Astrocyte of the spinal cord (primary cell): ENCODE measurements around the gene MBNL2.
"Not testable (repeated sequence)": the region's sequence is repeated elsewhere in the genome, so short reads cannot be mapped to it uniquely, and the experiment has no call there.

ENCODE experiments used
- DNase-seq: peaks from one replicate; pipeline ENCODE4 v3.0.0; 2011; ENCODE audit warnings: low read depth, low spot score
- H3K4me3 ChIP-seq: 2 replicates; pipeline ENCODE4 v1.5.1; 2011; ENCODE audit warnings: low read depth, mild to moderate bottlenecking, low read length, moderate library complexity
- in situ Hi-C: cut with HindIII; loops from 2 replicates; pipeline ENCODE4 v1.10.0; 2017; ENCODE audit warnings: low sequenced_read_pairs
- TF ChIP-seq, protein P1 (sequence below): IDR thresholded peaks from 2 replicates; pipeline ENCODE4 v1.5.1; 2012; ENCODE audit warnings: low read depth, mild to moderate bottlenecking, low read length, inconsistent platforms

Gene MBNL2

DNA sequence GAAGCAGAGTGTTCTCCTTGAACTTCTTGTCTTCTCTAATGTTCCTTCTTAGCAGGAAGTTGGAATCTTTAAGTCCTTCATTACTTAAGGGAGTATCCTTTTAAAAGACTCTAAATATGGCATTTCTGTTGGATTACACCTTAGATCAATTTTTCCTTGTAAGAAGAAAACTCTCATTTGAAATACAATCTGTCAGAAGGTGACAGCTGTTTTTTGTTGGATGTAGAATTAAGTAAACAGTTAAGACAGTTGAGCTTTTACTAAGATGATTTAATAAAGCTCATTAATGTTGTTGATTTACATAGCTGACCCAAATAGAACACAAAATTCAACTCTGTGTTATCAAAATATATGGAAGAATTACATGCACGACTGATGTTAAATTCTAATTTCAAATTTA is 16.7 kb upstream of the MBNL2 start:
- no peak overlapping the region for H3K4me3 ChIP-seq
- DNase-seq = no peak
- TF ChIP-seq, protein P1, sequence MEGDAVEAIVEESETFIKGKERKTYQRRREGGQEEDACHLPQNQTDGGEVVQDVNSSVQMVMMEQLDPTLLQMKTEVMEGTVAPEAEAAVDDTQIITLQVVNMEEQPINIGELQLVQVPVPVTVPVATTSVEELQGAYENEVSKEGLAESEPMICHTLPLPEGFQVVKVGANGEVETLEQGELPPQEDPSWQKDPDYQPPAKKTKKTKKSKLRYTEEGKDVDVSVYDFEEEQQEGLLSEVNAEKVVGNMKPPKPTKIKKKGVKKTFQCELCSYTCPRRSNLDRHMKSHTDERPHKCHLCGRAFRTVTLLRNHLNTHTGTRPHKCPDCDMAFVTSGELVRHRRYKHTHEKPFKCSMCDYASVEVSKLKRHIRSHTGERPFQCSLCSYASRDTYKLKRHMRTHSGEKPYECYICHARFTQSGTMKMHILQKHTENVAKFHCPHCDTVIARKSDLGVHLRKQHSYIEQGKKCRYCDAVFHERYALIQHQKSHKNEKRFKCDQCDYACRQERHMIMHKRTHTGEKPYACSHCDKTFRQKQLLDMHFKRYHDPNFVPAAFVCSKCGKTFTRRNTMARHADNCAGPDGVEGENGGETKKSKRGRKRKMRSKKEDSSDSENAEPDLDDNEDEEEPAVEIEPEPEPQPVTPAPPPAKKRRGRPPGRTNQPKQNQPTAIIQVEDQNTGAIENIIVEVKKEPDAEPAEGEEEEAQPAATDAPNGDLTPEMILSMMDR = no peak
- in situ Hi-C loops = loop anchor here (25.0 kb wide), 1 partner anchor 93 kb away; no protein-coding TSS in a partner anchor

DNA sequence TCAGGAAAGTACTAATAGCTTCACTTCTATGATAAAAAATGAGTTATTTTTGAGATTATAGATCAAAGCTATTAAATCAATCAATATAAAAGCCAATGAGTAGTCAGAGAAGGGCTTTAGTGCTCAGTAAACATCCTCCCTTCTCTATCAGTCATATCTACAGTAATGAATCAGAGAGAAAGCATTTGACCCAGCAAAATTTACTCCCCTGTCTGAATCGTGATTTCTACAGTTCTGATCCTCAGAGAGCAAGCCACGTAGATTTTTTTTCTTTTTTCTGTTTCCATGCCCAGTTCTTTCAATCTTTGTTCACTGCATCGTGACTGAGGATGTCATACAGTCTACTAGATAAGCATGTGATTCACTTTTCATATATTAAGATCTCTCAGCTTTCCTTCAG is 16.2 kb upstream of the MBNL2 start:
- DNase-seq = no peak
- in situ Hi-C loops = loop anchor here (25.0 kb wide), 1 partner anchor 94 kb away; no protein-coding TSS in a partner anchor
- TF ChIP-seq, protein P1 = no peak
- no peak overlapping the region for H3K4me3 ChIP-seq

GRCh38 chr13:97207252-97207651 is 14.9 kb upstream of the MBNL2 start:
- in situ Hi-C loops = loop anchor here (25.0 kb wide), 1 partner anchor 95 kb away; no protein-coding TSS in a partner anchor
- not testable (repeated sequence) for DNase-seq

DNA sequence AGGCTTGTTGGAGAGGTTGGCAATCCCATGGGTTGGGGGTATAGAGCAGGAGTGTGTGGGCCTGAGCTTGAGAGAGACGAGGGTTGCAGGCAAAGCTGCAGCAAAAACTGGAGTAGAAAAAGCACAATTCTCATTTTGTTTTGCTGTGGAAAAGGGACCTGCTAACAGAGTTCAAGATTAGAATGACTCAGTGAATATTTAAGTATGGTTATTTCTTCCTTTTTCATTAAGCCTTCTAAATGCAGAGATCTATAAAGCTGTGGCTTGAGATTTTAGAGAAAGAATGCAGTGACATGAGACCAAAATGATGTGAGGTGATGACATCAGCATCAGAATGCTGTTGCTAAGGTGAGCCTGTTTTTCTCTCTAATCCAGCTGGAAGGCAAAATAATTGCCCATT is 10.8 kb upstream of the MBNL2 start:
- peak; percentile 37 for DNase-seq
- in situ Hi-C loops = loop anchor here (25.0 kb wide), 1 partner anchor 99 kb away; no protein-coding TSS in a partner anchor
- TF ChIP-seq, protein P1 = no peak
- H3K4me3 ChIP-seq = no peak overlapping the region

More at GRCh38 chr13:97207252-97207651, 14.9 kb upstream of the MBNL2 start:
- H3K4me3 ChIP-seq = not testable (repeated sequence)

DNA sequence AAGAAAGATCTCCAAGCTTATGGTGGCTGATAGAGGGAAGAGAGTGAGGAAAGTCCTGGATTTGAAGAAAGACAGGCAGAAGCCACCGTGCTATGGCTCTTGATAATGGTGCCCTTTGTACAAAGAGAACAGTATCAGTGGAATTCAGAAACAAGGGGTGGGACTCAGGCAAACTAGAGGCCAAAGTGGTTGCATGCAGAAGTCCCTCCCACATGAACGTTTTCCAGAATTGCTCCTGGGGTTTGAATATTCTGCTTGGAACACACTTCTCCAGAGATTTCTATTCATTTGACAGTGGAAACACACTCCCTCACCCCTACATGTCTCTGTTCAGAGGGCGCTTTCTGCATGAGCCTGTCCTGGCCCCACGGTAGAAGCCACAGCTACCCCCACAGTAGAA is 10.1 kb upstream of the MBNL2 start:
- in situ Hi-C loops = loop anchor here (25.0 kb wide), 1 partner anchor 100 kb away; no protein-coding TSS in a partner anchor
- DNase-seq = no peak
- TF ChIP-seq, protein P1 = no peak
- H3K4me3 ChIP-seq = no peak overlapping the region

DNA sequence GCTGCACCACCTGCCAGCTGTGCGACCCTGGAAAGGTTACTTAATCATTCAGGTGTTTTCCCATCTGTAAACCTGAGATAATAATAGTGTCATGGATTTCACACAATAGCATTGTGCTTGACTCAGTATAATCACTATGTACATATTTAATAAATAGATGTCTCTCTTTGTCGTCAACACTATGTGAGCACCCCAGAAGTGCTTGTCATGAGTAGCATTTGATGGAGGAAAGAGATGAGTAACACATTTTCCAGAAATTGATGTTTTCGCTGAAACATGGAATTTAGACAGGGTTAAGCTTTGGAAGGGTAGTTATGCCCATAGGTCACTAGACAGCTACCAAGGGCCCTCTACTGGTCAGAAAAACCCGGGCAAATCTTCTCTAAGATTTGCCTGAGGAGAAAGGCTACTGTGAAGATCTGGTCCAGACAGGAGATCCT is 9.5 kb upstream of the MBNL2 start:
- in situ Hi-C loops = loop anchor here (25.0 kb wide), 1 partner anchor 100 kb away; no protein-coding TSS in a partner anchor
- TF ChIP-seq, protein P1 = peak; percentile 76
- peak; percentile 46 for DNase-seq
- H3K4me3 ChIP-seq = no peak overlapping the region

GRCh38 chr13:97214921-97215320 is 7.2 kb upstream of the MBNL2 start:
- in situ Hi-C loops = loop anchor here (25.0 kb wide), 1 partner anchor 103 kb away; no protein-coding TSS in a partner anchor
- DNase-seq = no peak
- TF ChIP-seq, protein P1 = no peak
- no peak overlapping the region for H3K4me3 ChIP-seq
